Mesenchymal stem cell (in vitro differentiated cells and primary cell): ENCODE data around the gene CRTC3.
A peak's percentile ranks its signal among the peaks of the same experiment; 100 is the strongest.

ENCODE experiments used
- DNase-seq: peaks from one replicate; pipeline ENCODE4 v3.0.0-alpha.2; 2013
- H2AFZ ChIP-seq: one replicate; pipeline ENCODE4 v1.6.1; 2013; ENCODE audit warnings: low read depth, mild to moderate bottlenecking, control low read depth, inconsistent platforms, low read length, moderate library complexity
- H2AK5ac ChIP-seq: 2 replicates; pipeline ENCODE4 v1.6.1; 2013; ENCODE audit warnings: low read length, moderate library complexity, mild to moderate bottlenecking, inconsistent platforms; ENCODE audit not compliant: severe bottlenecking
- H2BK120ac ChIP-seq: one replicate; pipeline ENCODE4 v1.6.1; 2013; ENCODE audit warnings: low read depth, mild to moderate bottlenecking, inconsistent platforms, low read length, moderate library complexity
- H2BK12ac ChIP-seq, 2 experiments: one replicate each; pipeline ENCODE4 v1.6.1; 2013; ENCODE audit warnings: inconsistent platforms in 2 of 2, low read length in 2 of 2, mild to moderate bottlenecking in 2 of 2, moderate library complexity in 2 of 2, control low read depth in 1 of 2
- H2BK15ac ChIP-seq: one replicate; pipeline ENCODE4 v1.6.1; 2013; ENCODE audit warnings: mild to moderate bottlenecking, low read depth, inconsistent platforms; ENCODE audit not compliant: poor library complexity, severe bottlenecking
- H2BK5ac ChIP-seq: 2 replicates; pipeline ENCODE4 v1.6.1; 2013; ENCODE audit warnings: low read depth, mild to moderate bottlenecking, low read length, control low read depth, inconsistent platforms; ENCODE audit not compliant: poor library complexity, severe bottlenecking
- H3K14ac ChIP-seq, 2 experiments: one replicate each; pipeline ENCODE4 v1.6.1; 2013; ENCODE audit warnings: inconsistent platforms in 2 of 2, low read length in 2 of 2, control low read depth in 1 of 2, mild to moderate bottlenecking in 1 of 2, moderate library complexity in 1 of 2
- H3K18ac ChIP-seq, 2 experiments: one replicate each; pipeline ENCODE4 v1.6.1; 2013; ENCODE audit warnings: inconsistent platforms in 2 of 2, low read length in 2 of 2, control low read depth in 1 of 2, low read depth in 1 of 2, mild to moderate bottlenecking in 1 of 2
- H3K23ac ChIP-seq, 2 experiments: one replicate each; pipeline ENCODE4 v1.6.1; 2013; ENCODE audit warnings: inconsistent platforms in 2 of 2, low read length in 2 of 2, mild to moderate bottlenecking in 2 of 2, moderate library complexity in 2 of 2, control low read depth in 1 of 2
- H3K27ac ChIP-seq: 2 replicates; pipeline ENCODE4 v1.5.1; 2013; ENCODE audit warnings: mild to moderate bottlenecking, moderate library complexity, low read length, control low read depth, inconsistent platforms; ENCODE audit not compliant: poor library complexity, severe bottlenecking
- H3K27me3 ChIP-seq, 2 experiments: 2 replicates each; pipeline versions ENCODE4 v1.6.1 to v1.7.0; 2013; ENCODE audit warnings: low read length in 2 of 2, mild to moderate bottlenecking in 2 of 2, moderate library complexity in 2 of 2, control low read depth in 1 of 2, inconsistent platforms in 1 of 2; ENCODE audit not compliant: control insufficient read depth in 1 of 2, insufficient read depth in 1 of 2
- H3K36me3 ChIP-seq, 2 experiments: 2 replicates each; pipeline versions ENCODE4 v1.6.1 to v1.7.0; 2013; ENCODE audit warnings: low read length in 2 of 2, control low read depth in 1 of 2, inconsistent platforms in 1 of 2, low read depth in 1 of 2, mild to moderate bottlenecking in 1 of 2; ENCODE audit not compliant: insufficient read depth in 2 of 2, control insufficient read depth in 1 of 2
- H3K4ac ChIP-seq, 2 experiments: one replicate each; pipeline ENCODE4 v1.6.1; 2013; ENCODE audit warnings: inconsistent platforms in 2 of 2, low read length in 2 of 2, mild to moderate bottlenecking in 2 of 2, moderate library complexity in 2 of 2, control low read depth in 1 of 2, low read depth in 1 of 2
- H3K4me1 ChIP-seq: 2 replicates; pipeline ENCODE4 v1.6.1; 2013; ENCODE audit warnings: low read depth, low read length, control low read depth; ENCODE audit not compliant: control insufficient read depth, insufficient read depth
- H3K4me2 ChIP-seq: 2 replicates; pipeline ENCODE4 v1.6.1; 2013; ENCODE audit warnings: low read length, mild to moderate bottlenecking, inconsistent platforms; ENCODE audit not compliant: poor library complexity, severe bottlenecking
- H3K4me3 ChIP-seq, 2 experiments: 2 replicates each; pipeline versions ENCODE4 v1.5.1 to v1.7.0; 2013; ENCODE audit warnings: low read length in 2 of 2, mild to moderate bottlenecking in 2 of 2, control low read depth in 1 of 2, low read depth in 1 of 2; ENCODE audit not compliant: insufficient read depth in 1 of 2
- H3K79me1 ChIP-seq: replicated peaks from 2 replicates; pipeline ENCODE4 v1.6.1; 2013; ENCODE audit warnings: mild to moderate bottlenecking, control low read depth, low read length, inconsistent platforms; ENCODE audit not compliant: poor library complexity, severe bottlenecking
- H3K9ac ChIP-seq: 2 replicates; pipeline ENCODE4 v1.7.0; 2013; ENCODE audit warnings: mild to moderate bottlenecking, low read length, moderate library complexity
- H3K9me3 ChIP-seq: 2 replicates; pipeline ENCODE4 v1.7.0; 2013; ENCODE audit warnings: mild to moderate bottlenecking, low read length; ENCODE audit not compliant: control insufficient read depth
- H4K8ac ChIP-seq: one replicate; pipeline ENCODE4 v1.6.1; 2013; ENCODE audit warnings: inconsistent platforms, mild to moderate bottlenecking, low read length, moderate library complexity
- H4K91ac ChIP-seq: one replicate; pipeline ENCODE4 v1.6.1; 2013; ENCODE audit warnings: mild to moderate bottlenecking, low read length, inconsistent platforms
- WGBS: methylation state at CpG from one replicate; pipeline ENCODE4 v1.1.7; 2013; ENCODE audit warnings: mixed read lengths; 5-methylcytosine and 5-hydroxymethylcytosine counted together

CRTC3 gene

GRCh38 chr15:90648137-90649070 lies 118.7 kb downstream of the CRTC3 start:
- Histone ChIP-seq H3K14ac (no peak overlapping the region), H3K79me1 (no peaks in the 10 kb centered on the region), H4K91ac (no peak overlapping the region), H3K4me3 (no peak overlapping the region), H2BK15ac (no peak overlapping the region), H3K4me2 (no peak overlapping the region), H4K8ac (peak overlapping the region; percentile 62), H2AFZ (no peak overlapping the region), H3K4ac (no peak overlapping the region), H3K9ac (peak overlapping the region; percentile 51), H3K18ac (peak overlapping the region in 1 of 2 experiments; percentile 30), H3K27ac (no peak overlapping the region), H2BK120ac (no peak overlapping the region), H3K27me3 (no peaks in the 10 kb centered on the region), H3K23ac (no peak overlapping the region), H2BK12ac (no peak overlapping the region), H2BK5ac (no peak overlapping the region), H3K9me3 (no peaks in the 10 kb centered on the region), H3K4me1 (peaks cover 3% of the 10 kb centered on the region), H3K36me3 (peaks cover 14 to 20% of the 10 kb centered on the region in 2 experiments), H2AK5ac (no peak overlapping the region)
- 58% methylated on average over 14 of the region's 14 CpGs for WGBS
- DNase-seq, result peak; percentile 87

GRCh38 chr15:90650117-90650955 lies 120.6 kb downstream of the CRTC3 start:
- H2AK5ac ChIP-seq, result no peak overlapping the region
- peaks cover 0 to 8% of the 10 kb centered on the region in 2 experiments for H3K36me3 ChIP-seq
- peak overlapping the region; percentile 4 for H4K8ac ChIP-seq
- H3K14ac ChIP-seq, result no peak overlapping the region
- peak; percentile 24 for DNase-seq
- no peak overlapping the region for H2BK5ac ChIP-seq
- H3K4me2 ChIP-seq, result no peak overlapping the region
- H4K91ac ChIP-seq, result no peak overlapping the region
- no peaks in the 10 kb centered on the region for H3K27me3 ChIP-seq
- H3K23ac ChIP-seq, result no peak overlapping the region
- H2BK12ac ChIP-seq, result no peak overlapping the region
- WGBS, result 56% methylated on average over 6 of the region's 8 CpGs
- no peak overlapping the region for H3K27ac ChIP-seq
- H3K9ac ChIP-seq, result no peak overlapping the region
- no peak overlapping the region for H2BK15ac ChIP-seq
- no peak overlapping the region for H3K4ac ChIP-seq
- H2BK120ac ChIP-seq, result no peak overlapping the region
- no peak overlapping the region for H2AFZ ChIP-seq
- no peaks in the 10 kb centered on the region for H3K79me1 ChIP-seq
- H3K9me3 ChIP-seq, result no peaks in the 10 kb centered on the region
- no peak overlapping the region for H3K4me3 ChIP-seq
- H3K4me1 ChIP-seq, result peaks cover 8% of the 10 kb centered on the region
- no peak overlapping the region for H3K18ac ChIP-seq

- Histone ChIP-seq H2BK12ac (no peak overlapping the region), H3K27me3 (peaks cover 0 to 2% of the 10 kb centered on the region in 2 experiments), H4K8ac (no peak overlapping the region), H3K9ac (no peak overlapping the region), H2BK15ac (no peak overlapping the region), H2AFZ (no peak overlapping the region), H3K18ac (no peak overlapping the region), H3K4me2 (no peak overlapping the region), H3K23ac (no peak overlapping the region), H3K79me1 (no peaks in the 10 kb centered on the region), H3K27ac (no peak overlapping the region), H3K4me1 (peaks cover 5% of the 10 kb centered on the region), H3K14ac (no peak overlapping the region), H4K91ac (no peak overlapping the region), H2BK120ac (no peak overlapping the region), H2AK5ac (no peak overlapping the region), H3K36me3 (peaks cover 0 to 3% of the 10 kb centered on the region in 2 experiments), H3K4me3 (no peak overlapping the region), H2BK5ac (no peak overlapping the region), H3K4ac (no peak overlapping the region), H3K9me3 (no peaks in the 10 kb centered on the region)
- DNase-seq, result no peak
- WGBS, result 91% methylated on average over 14 of the region's 14 CpGs
These were observed 121.4 kb downstream of the CRTC3 start for GRCh38 chr15:90650956-90651689.
